ENCODE results near the gene AGAP5.
"Not testable (repeated sequence)": the region's sequence is repeated elsewhere in the genome, so short reads cannot be mapped to it uniquely, and the experiment has no call there.

AGAP5 gene

GRCh38 chr10:73665581-73665980 is 32.3 kb downstream of the AGAP5 start:
- not testable (repeated sequence) for H3F3A ChIP-seq (ENCODE audit: insufficient read depth, low read length); H3K36me3 ChIP-seq (ENCODE audit: insufficient read depth, low read length); H3K4me1 ChIP-seq (ENCODE audit: insufficient read depth, low read length, severe bottlenecking); H3K79me2 ChIP-seq (ENCODE audit: insufficient read depth, low read length); H3K4me2 ChIP-seq (ENCODE audit: low read length); H3K4me3 ChIP-seq (ENCODE audit: low read depth, low read length, poor library complexity, severe bottlenecking); H3K27ac ChIP-seq (ENCODE audit: low read depth, low read length, poor library complexity, severe bottlenecking); H3K9ac ChIP-seq (ENCODE audit: low read length); H3K9me3 ChIP-seq (ENCODE audit: low read length); H4K20me1 ChIP-seq (ENCODE audit: insufficient read depth, low read length); H3K9me2 ChIP-seq (ENCODE audit: low read depth, low read length); H3K27me3 ChIP-seq (ENCODE audit: insufficient read depth, low read length); H2AFZ ChIP-seq (ENCODE audit: low read length)

- H3K9me2 ChIP-seq (ENCODE audit: low read depth, low read length); H3K36me3 ChIP-seq (ENCODE audit: insufficient read depth, low read length); H3K27me3 ChIP-seq (ENCODE audit: insufficient read depth, low read length); H3F3A ChIP-seq (ENCODE audit: insufficient read depth, low read length); H3K4me3 ChIP-seq (ENCODE audit: low read depth, low read length, poor library complexity, severe bottlenecking); H3K9ac ChIP-seq (ENCODE audit: low read length); H3K27ac ChIP-seq (ENCODE audit: low read depth, low read length, poor library complexity, severe bottlenecking); H3K79me2 ChIP-seq (ENCODE audit: insufficient read depth, low read length); H3K9me3 ChIP-seq (ENCODE audit: low read length); H3K4me2 ChIP-seq (ENCODE audit: low read length); H3K4me1 ChIP-seq (ENCODE audit: insufficient read depth, low read length, severe bottlenecking); H2AFZ ChIP-seq (ENCODE audit: low read length); H4K20me1 ChIP-seq (ENCODE audit: insufficient read depth, low read length): not testable (repeated sequence)
Measured at GRCh38 chr10:73664156-73665040, 33.5 kb downstream of the AGAP5 start.

- H3K36me3 ChIP-seq (ENCODE audit: insufficient read depth, low read length); H3K79me2 ChIP-seq (ENCODE audit: insufficient read depth, low read length); H3K9me2 ChIP-seq (ENCODE audit: low read depth, low read length); H3K9me3 ChIP-seq (ENCODE audit: low read length); H3K4me1 ChIP-seq (ENCODE audit: insufficient read depth, low read length, severe bottlenecking); H3K9ac ChIP-seq (ENCODE audit: low read length); H3K4me3 ChIP-seq (ENCODE audit: low read depth, low read length, poor library complexity, severe bottlenecking); H2AFZ ChIP-seq (ENCODE audit: low read length); H3K27ac ChIP-seq (ENCODE audit: low read depth, low read length, poor library complexity, severe bottlenecking); H3K4me2 ChIP-seq (ENCODE audit: low read length); H4K20me1 ChIP-seq (ENCODE audit: insufficient read depth, low read length); H3K27me3 ChIP-seq (ENCODE audit: insufficient read depth, low read length); H3F3A ChIP-seq (ENCODE audit: insufficient read depth, low read length): not testable (repeated sequence)
Measured at GRCh38 chr10:73663621-73664020, 34.3 kb downstream of the AGAP5 start.

- not testable (repeated sequence) for H3K9ac ChIP-seq (ENCODE audit: low read length); H3K27ac ChIP-seq (ENCODE audit: low read depth, low read length, poor library complexity, severe bottlenecking); H4K20me1 ChIP-seq (ENCODE audit: insufficient read depth, low read length); H3K9me3 ChIP-seq (ENCODE audit: low read length); H3K36me3 ChIP-seq (ENCODE audit: insufficient read depth, low read length); H3K4me2 ChIP-seq (ENCODE audit: low read length); H3K9me2 ChIP-seq (ENCODE audit: low read depth, low read length); H3K4me3 ChIP-seq (ENCODE audit: low read depth, low read length, poor library complexity, severe bottlenecking); H3K79me2 ChIP-seq (ENCODE audit: insufficient read depth, low read length); H3K4me1 ChIP-seq (ENCODE audit: insufficient read depth, low read length, severe bottlenecking); H3F3A ChIP-seq (ENCODE audit: insufficient read depth, low read length); H2AFZ ChIP-seq (ENCODE audit: low read length); H3K27me3 ChIP-seq (ENCODE audit: insufficient read depth, low read length)
Measured at GRCh38 chr10:73662705-73663104, 35.2 kb downstream of the AGAP5 start.

- H3K9ac ChIP-seq (ENCODE audit: low read length): no peak within 1 kb of the TSS
- no peak within 1 kb of the TSS for H3K4me2 ChIP-seq (ENCODE audit: low read length)
- H3K9me2 ChIP-seq (ENCODE audit: low read depth, low read length): no peaks in the 10 kb centered on the region
- TF ChIP-seq CTCF (IDR thresholded peaks at IDR 0.05; ENCODE audit: low read length): no peak
- no peak for TF ChIP-seq EZH2 (IDR thresholded peaks at IDR 0.05; ENCODE audit: borderline replicate concordance, low read length)
- no peaks in the 10 kb centered on the region for H3K27me3 ChIP-seq (ENCODE audit: insufficient read depth, low read length)
- no peaks in the 10 kb centered on the region for H3K36me3 ChIP-seq (ENCODE audit: insufficient read depth, low read length)
- no peaks in the 10 kb centered on the region for H4K20me1 ChIP-seq (ENCODE audit: insufficient read depth, low read length)
- H2AFZ ChIP-seq (ENCODE audit: low read length): no peak within 1 kb of the TSS
- H3K79me2 ChIP-seq (ENCODE audit: insufficient read depth, low read length): no peaks in the 10 kb centered on the region
- no peaks in the 10 kb centered on the region for H3F3A ChIP-seq (ENCODE audit: insufficient read depth, low read length)
- no peak within 1 kb of the TSS for H3K4me3 ChIP-seq (ENCODE audit: low read depth, low read length, poor library complexity, severe bottlenecking)
- H3K4me1 ChIP-seq (ENCODE audit: insufficient read depth, low read length, severe bottlenecking): peaks cover under 1% of the 10 kb centered on the region
- H3K9me3 ChIP-seq (ENCODE audit: low read length): no peaks in the 10 kb centered on the region
- H3K27ac ChIP-seq (ENCODE audit: low read depth, low read length, poor library complexity, severe bottlenecking): no peak within 1 kb of the TSS
Measured at GRCh38 chr10:73655990-73656298, 42.0 kb downstream of the AGAP5 start, which contains the start of gene SYNPO2L. SYNPO2L (minus strand) TSS chr10:73656029; CDS start chr10:73655922, 107 bp downstream.
